Type B pancreatic cell (in vitro differentiated cells): ENCODE data around the gene KRTAP4-1. TPM values are rescaled to one million over a fixed set of nuclear protein-coding genes. Genes with fewer than 3 reads are reported as not detected.
"Not testable (repeated sequence)": the region's sequence is repeated elsewhere in the genome, so short reads cannot be mapped to it uniquely, and the experiment has no call there.

Source experiments
- DNase-seq: peaks from one replicate; pipeline ENCODE4 v3.0.0; 2021; ENCODE audit warnings: mixed read lengths; ENCODE audit not compliant: unreplicated experiment; ENCODE audit errors: extremely low spot score
- H3K27ac Mint-ChIP-seq: 2 replicates; pipeline ENCODE4 v1.8.0; 2021; ENCODE audit warnings: mild to moderate bottlenecking, mixed read lengths
- H3K27me3 Mint-ChIP-seq: 2 replicates; pipeline ENCODE4 v1.8.0; 2021; ENCODE audit warnings: mixed read lengths
- H3K36me3 Mint-ChIP-seq: 2 replicates; pipeline ENCODE4 v1.8.0; 2021; ENCODE audit warnings: mixed read lengths
- H3K4me1 Mint-ChIP-seq: one replicate; pipeline ENCODE4 v1.8.0; 2021; ENCODE audit warnings: mixed read lengths; ENCODE audit not compliant: unreplicated experiment
- H3K4me3 Mint-ChIP-seq: 2 replicates; pipeline ENCODE4 v1.8.0; 2021; ENCODE audit warnings: mild to moderate bottlenecking, mixed read lengths
- H3K9me3 Mint-ChIP-seq: 2 replicates; pipeline ENCODE4 v1.8.0; 2021; ENCODE audit warnings: mixed read lengths
- CTCF ChIP-seq: fragments of 200-600 bp; sonication (generic); conservative IDR thresholded peaks from 2 replicates; pipeline ENCODE4 v1.5.0; 2021; ENCODE audit warnings: antibody characterized with exemption, mild to moderate bottlenecking
- total RNA-seq: library from RNA; stranded (reverse); gene quantifications from 2 replicates; pipeline ENCODE4 v1.2.1, GENCODE V29; 2021; ENCODE audit warnings: low replicate concordance

Gene KRTAP4-1
- total RNA-seq, 1 donor from 2014 or later, result not detected

DNA sequence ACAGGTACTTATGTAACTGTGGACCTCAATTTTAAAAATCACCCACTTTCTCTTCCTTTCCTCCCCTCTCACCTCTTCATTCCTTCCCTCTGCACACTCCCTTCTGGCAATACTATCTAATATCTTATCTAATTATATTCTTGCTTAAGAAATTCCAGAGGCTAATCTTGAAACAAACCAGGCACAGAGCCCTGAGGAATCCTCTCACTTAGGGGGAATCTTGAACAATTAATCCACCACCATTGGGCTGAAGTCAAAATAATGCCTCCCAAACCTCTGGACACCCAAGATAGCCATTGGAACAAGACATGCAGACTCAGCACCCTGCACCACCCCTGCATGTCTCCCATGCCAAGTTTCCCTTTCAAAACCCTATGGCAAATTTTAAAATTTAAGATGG, 43.4 kb downstream of the KRTAP4-1 start:
- no peak for TF ChIP-seq CTCF
- DNase-seq, result no peak
- Mint-ChIP-seq H3K36me3 (peaks cover 12% of the 10 kb centered on the region), H3K27ac (no peak overlapping the region), H3K4me3 (no peak overlapping the region), H3K9me3 (peaks cover 26% of the 10 kb centered on the region), H3K4me1 (no peaks in the 10 kb centered on the region), H3K27me3 (no peaks in the 10 kb centered on the region)

DNA sequence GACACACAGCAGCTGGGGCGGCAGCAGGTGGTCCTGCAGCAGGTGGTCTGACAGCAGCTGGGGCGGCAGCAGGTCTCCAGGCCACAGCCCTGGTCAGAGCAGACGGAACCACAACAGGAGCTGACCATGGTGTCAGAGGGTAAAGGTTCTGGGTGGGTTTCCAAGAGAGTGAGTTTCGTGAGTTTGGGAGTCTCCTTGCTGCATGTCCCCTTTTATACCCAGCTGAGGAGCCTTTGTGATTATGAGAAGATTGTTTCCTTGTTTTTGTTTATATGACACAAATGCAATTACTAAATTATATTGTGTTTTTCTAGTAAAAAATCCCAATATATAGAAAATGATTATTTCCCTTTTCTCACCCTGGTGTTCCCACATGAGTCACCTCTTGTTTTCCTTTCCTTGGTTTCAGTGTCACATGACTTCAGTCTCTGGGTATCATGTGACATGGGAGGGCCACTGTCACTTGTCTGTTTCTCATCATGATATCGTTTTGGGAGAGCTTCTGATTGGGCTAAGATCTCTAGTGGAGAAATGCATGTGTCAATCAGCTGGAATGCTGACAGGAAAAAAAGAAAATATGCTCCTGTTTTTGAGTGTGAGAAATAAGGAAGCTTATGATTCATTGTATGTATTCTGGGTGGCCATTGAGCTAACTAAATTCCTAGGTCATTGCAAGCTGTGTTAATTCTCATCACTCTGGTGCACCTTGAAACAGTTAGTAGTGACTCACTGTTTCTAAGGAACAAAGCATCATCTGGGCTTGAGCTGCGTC, 44.2 kb downstream of the KRTAP4-1 start, which contains the start of gene KRTAP4-6:
TSS of gene KRTAP4-6 (minus strand) at position 185 of the 772 bp plus-strand sequence. CDS start at position 128, 57 bp downstream.
- TF ChIP-seq CTCF, result no peak
- Mint-ChIP-seq H3K27me3 (no peaks in the 10 kb centered on the region), H3K4me1 (no peaks in the 10 kb centered on the region), H3K27ac (no peak within 1 kb of the TSS), H3K9me3 (peaks cover 26% of the 10 kb centered on the region), H3K4me3 (no peak within 1 kb of the TSS), H3K36me3 (peaks cover 12% of the 10 kb centered on the region)
- DNase-seq, result no peak

- Mint-ChIP-seq H3K36me3 (peaks cover 12% of the 10 kb centered on the region), H3K9me3 (peaks cover 26% of the 10 kb centered on the region)
- H3K27ac Mint-ChIP-seq, H3K4me1 Mint-ChIP-seq, DNase-seq, H3K27me3 Mint-ChIP-seq, H3K4me3 Mint-ChIP-seq: not testable (repeated sequence)
Measured at GRCh38 chr17:41139865-41140264, 44.8 kb downstream of the KRTAP4-1 start.

Other genes starting within 250 kb of the KRTAP4-1 start
- gene KRT23, start 247.3 kb downstream of the KRTAP4-1 start, total RNA-seq, result 49.7 and 464 TPM in 2 replicates
- gene KRT39, start 218.0 kb downstream of the KRTAP4-1 start, total RNA-seq, result 0.70 and 1.0 TPM in 2 replicates
- gene KRT40, start 200.6 kb downstream of the KRTAP4-1 start, total RNA-seq, result 2.3 and 5.5 TPM in 2 replicates
- not detected in 2 replicates for gene KRTAP3-3, start 190.7 kb downstream of the KRTAP4-1 start, total RNA-seq
- not detected in 2 replicates for gene KRTAP3-2, start 185.0 kb downstream of the KRTAP4-1 start, total RNA-seq
- 1.7 TPM in 1 of 2 replicates, not detected in the other for gene KRTAP3-1, start 175.8 kb downstream of the KRTAP4-1 start, total RNA-seq
- gene KRTAP1-5, start 157.7 kb downstream of the KRTAP4-1 start, total RNA-seq, result not detected in 2 replicates
- not detected in 2 replicates for gene KRTAP1-4, start 154.7 kb downstream of the KRTAP4-1 start, total RNA-seq
- not detected in 2 replicates for gene KRTAP1-3, start 150.0 kb downstream of the KRTAP4-1 start, total RNA-seq
- gene KRTAP1-1, start 143.5 kb downstream of the KRTAP4-1 start, total RNA-seq, result not detected in 2 replicates
- not detected in 2 replicates for gene KRTAP2-1, start 137.6 kb downstream of the KRTAP4-1 start, total RNA-seq
- not detected in 2 replicates for gene KRTAP2-2, start 129.7 kb downstream of the KRTAP4-1 start, total RNA-seq
- gene KRTAP2-3, start 124.8 kb downstream of the KRTAP4-1 start, total RNA-seq, result 0.98 TPM in 1 of 2 replicates, not detected in the other
- not detected in 2 replicates for gene KRTAP2-4, start 119.0 kb downstream of the KRTAP4-1 start, total RNA-seq
- gene KRTAP4-7, start 100.8 kb downstream of the KRTAP4-1 start, total RNA-seq, result not detected in 2 replicates
- gene KRTAP4-8, start 86.8 kb downstream of the KRTAP4-1 start, total RNA-seq, result not detected in 2 replicates
- not detected in 2 replicates for gene KRTAP4-16, start 82.7 kb downstream of the KRTAP4-1 start, total RNA-seq
- gene KRTAP4-9, start 79.5 kb downstream of the KRTAP4-1 start, total RNA-seq, result not detected in 2 replicates
- gene KRTAP4-11, start 66.5 kb downstream of the KRTAP4-1 start, total RNA-seq, result not detected in 2 replicates
- gene KRTAP4-12, start 60.7 kb downstream of the KRTAP4-1 start, total RNA-seq, result not detected in 2 replicates
- not detected in 2 replicates for gene KRTAP4-6, start 44.4 kb downstream of the KRTAP4-1 start, total RNA-seq
- not detected in 2 replicates for gene KRTAP4-5, start 35.1 kb downstream of the KRTAP4-1 start, total RNA-seq
- not detected in 2 replicates for gene KRTAP4-4, start 24.2 kb downstream of the KRTAP4-1 start, total RNA-seq
- gene KRTAP4-3, start 16.7 kb downstream of the KRTAP4-1 start, total RNA-seq, result not detected in 2 replicates
- gene KRTAP4-2, start 6.7 kb downstream of the KRTAP4-1 start, total RNA-seq, result not detected in 2 replicates
- gene KRTAP9-1, start 5.0 kb upstream of the KRTAP4-1 start, total RNA-seq, result not detected in 2 replicates
- not detected in 2 replicates for gene KRTAP9-2, start 41.7 kb upstream of the KRTAP4-1 start, total RNA-seq
- gene KRTAP9-3, start 47.5 kb upstream of the KRTAP4-1 start, total RNA-seq, result not detected in 2 replicates
- not detected in 2 replicates for gene KRTAP9-8, start 53.1 kb upstream of the KRTAP4-1 start, total RNA-seq
- not detected in 2 replicates for gene KRTAP9-4, start 64.8 kb upstream of the KRTAP4-1 start, total RNA-seq
- gene KRTAP9-9, start 70.5 kb upstream of the KRTAP4-1 start, total RNA-seq, result not detected in 2 replicates
- gene KRTAP9-6, start 80.5 kb upstream of the KRTAP4-1 start, total RNA-seq, result not detected in 2 replicates
- not detected in 2 replicates for gene KRTAP9-7, start 90.8 kb upstream of the KRTAP4-1 start, total RNA-seq
- gene KRTAP29-1, start 117.9 kb upstream of the KRTAP4-1 start, total RNA-seq, result not detected in 2 replicates
- gene KRTAP16-1, start 124.4 kb upstream of the KRTAP4-1 start, total RNA-seq, result not detected in 2 replicates
- not detected in 2 replicates for gene KRTAP17-1, start 130.8 kb upstream of the KRTAP4-1 start, total RNA-seq
- 0.24 and 1.9 TPM in 2 replicates for gene KRT33A, start 165.9 kb upstream of the KRTAP4-1 start, total RNA-seq
- not detected in 2 replicates for gene KRT33B, start 184.9 kb upstream of the KRTAP4-1 start, total RNA-seq
- not detected in 2 replicates for gene KRT34, start 197.4 kb upstream of the KRTAP4-1 start, total RNA-seq
- 0.79 TPM in 1 of 2 replicates, not detected in the other for gene KRT31, start 212.7 kb upstream of the KRTAP4-1 start, total RNA-seq
- gene KRT37, start 239.7 kb upstream of the KRTAP4-1 start, total RNA-seq, result not detected in 2 replicates